Skeletal muscle satellite cell (primary cell): ENCODE data around the gene ANKZF1.

Experiments
- H3K27me3 ChIP-seq: 2 replicates; pipeline ENCODE4 v1.7.0; 2013; ENCODE audit warnings: low read length; ENCODE audit not compliant: control insufficient read depth, insufficient read depth
- H3K36me3 ChIP-seq: 2 replicates; pipeline ENCODE4 v1.7.0; 2013; ENCODE audit warnings: mild to moderate bottlenecking, control low read depth, low read length; ENCODE audit not compliant: insufficient read depth
- H3K4me1 ChIP-seq: 2 replicates; pipeline ENCODE4 v1.7.0; 2013; ENCODE audit warnings: low read length; ENCODE audit not compliant: control insufficient read depth, insufficient read depth
- H3K4me2 ChIP-seq: 2 replicates; pipeline ENCODE4 v1.7.0; 2013; ENCODE audit warnings: mild to moderate bottlenecking, low read length
- H3K4me3 ChIP-seq: 2 replicates; pipeline ENCODE4 v1.7.0; 2013; ENCODE audit warnings: low read length
- H3K9ac ChIP-seq: 2 replicates; pipeline ENCODE4 v1.7.0; 2013; ENCODE audit warnings: mild to moderate bottlenecking, low read depth, low read length, moderate library complexity
- H3K9me3 ChIP-seq: replicated peaks from 2 replicates; pipeline ENCODE4 v1.7.0; 2013; ENCODE audit warnings: mild to moderate bottlenecking, control low read depth, low read length

Gene ANKZF1

DNA sequence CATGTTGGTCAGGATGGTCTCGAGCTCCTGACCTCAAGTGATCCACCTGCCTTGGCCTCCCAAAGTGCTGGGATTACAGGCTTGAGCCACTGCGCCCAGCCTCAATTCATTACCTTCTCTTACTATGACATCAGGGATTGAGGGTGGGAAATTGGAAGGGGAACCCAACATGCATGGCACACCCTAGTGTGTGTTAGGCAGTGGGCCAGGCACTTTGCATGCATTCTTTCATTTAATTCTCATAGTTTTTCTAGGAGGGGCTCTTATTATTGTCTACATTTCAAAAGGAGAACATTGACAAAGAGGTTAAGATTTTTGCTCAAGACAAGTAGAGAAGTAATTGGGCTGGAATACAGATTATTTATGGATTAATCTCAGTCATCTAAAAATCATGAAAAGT is 38.7 kb downstream of the ANKZF1 start:
- H3K9ac ChIP-seq, result no peak overlapping the region
- no peaks in the 10 kb centered on the region for H3K9me3 ChIP-seq
- no peaks in the 10 kb centered on the region for H3K36me3 ChIP-seq
- no peak overlapping the region for H3K4me3 ChIP-seq
- no peaks in the 10 kb centered on the region for H3K4me1 ChIP-seq
- peaks cover 31% of the 10 kb centered on the region for H3K27me3 ChIP-seq
- H3K4me2 ChIP-seq, result no peak overlapping the region

DNA sequence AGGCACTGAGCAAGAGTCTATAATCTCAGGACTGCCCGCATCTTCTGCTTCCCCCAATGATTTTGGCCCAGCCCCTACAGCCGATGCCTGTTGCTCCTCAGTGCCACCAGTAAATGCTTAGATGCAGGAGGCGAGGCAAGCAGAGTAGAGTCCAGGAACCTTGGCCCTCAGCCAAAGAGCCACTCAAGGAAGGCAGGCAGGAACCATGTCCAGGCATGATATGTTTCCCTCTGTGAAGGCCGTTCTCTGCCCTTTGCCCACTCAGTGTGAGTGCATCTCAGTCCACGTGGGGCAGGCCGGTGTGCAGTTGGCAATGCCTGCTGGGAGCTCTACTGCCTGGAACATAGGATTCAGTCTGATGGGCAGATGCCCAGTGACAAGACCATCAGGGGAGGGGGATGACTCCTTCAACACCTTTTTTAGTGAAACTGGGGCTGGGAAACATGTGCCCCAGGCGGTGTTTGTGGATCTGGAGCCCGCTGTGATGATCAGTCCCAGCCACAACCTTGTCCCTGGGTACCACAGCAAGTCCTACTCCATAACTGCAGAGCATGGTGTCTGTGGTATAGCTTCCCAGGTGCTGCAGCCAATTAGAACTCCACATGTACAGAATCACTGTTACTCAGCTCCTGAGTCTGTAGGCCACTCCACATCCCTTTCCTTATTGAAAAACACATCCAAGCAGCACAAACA is 39.9 kb downstream of the ANKZF1 start:
- H3K27me3 ChIP-seq, result peaks cover 23% of the 10 kb centered on the region
- no peak overlapping the region for H3K9ac ChIP-seq
- no peaks in the 10 kb centered on the region for H3K36me3 ChIP-seq
- no peaks in the 10 kb centered on the region for H3K9me3 ChIP-seq
- H3K4me3 ChIP-seq, result no peak overlapping the region
- no peak overlapping the region for H3K4me2 ChIP-seq
- H3K4me1 ChIP-seq, result peaks cover 11% of the 10 kb centered on the region

DNA sequence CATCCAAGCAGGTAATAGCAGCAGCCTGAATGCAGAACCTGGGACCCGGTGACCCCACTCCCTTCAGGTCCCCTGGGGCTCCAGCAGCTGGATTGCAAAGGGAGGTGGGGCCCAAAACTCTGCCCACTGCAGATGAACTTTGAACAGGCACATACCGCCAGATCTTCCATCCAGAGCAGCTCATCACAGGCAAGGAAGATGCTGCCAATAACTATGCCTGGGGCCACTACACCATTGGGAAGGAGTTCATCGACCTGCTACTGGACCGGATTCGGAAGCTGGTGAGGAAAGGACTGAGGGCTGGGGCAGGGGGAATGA is 40.4 kb downstream of the ANKZF1 start:
- no peak overlapping the region for H3K4me3 ChIP-seq
- no peak overlapping the region for H3K9ac ChIP-seq
- H3K36me3 ChIP-seq, result no peaks in the 10 kb centered on the region
- H3K9me3 ChIP-seq, result no peaks in the 10 kb centered on the region
- H3K27me3 ChIP-seq, result peaks cover 21% of the 10 kb centered on the region
- H3K4me2 ChIP-seq, result no peak overlapping the region
- H3K4me1 ChIP-seq, result peaks cover 16% of the 10 kb centered on the region

DNA sequence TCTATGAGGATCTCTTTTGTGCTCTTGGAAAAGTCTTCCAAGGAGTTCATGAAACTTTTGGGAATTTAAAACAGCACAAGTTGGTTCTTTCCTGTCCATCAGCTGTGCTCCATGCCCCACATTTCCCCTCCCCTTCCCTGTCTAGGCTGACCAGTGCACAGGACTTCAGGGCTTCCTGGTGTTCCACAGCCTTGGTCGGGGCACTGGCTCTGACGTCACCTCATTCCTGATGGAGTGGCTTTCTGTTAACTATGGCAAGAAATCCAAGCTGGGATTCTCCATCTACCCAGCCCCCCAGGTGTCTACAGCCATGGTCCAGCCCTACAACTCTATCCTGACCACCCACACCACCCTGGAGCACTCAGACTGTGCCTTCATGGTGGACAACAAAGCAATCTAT is 41.4 kb downstream of the ANKZF1 start:
- H3K27me3 ChIP-seq, result peaks cover 21% of the 10 kb centered on the region
- no peak overlapping the region for H3K4me3 ChIP-seq
- H3K9ac ChIP-seq, result no peak overlapping the region
- peaks cover 17% of the 10 kb centered on the region for H3K4me1 ChIP-seq
- H3K4me2 ChIP-seq, result no peak overlapping the region
- H3K36me3 ChIP-seq, result no peaks in the 10 kb centered on the region
- no peaks in the 10 kb centered on the region for H3K9me3 ChIP-seq

DNA sequence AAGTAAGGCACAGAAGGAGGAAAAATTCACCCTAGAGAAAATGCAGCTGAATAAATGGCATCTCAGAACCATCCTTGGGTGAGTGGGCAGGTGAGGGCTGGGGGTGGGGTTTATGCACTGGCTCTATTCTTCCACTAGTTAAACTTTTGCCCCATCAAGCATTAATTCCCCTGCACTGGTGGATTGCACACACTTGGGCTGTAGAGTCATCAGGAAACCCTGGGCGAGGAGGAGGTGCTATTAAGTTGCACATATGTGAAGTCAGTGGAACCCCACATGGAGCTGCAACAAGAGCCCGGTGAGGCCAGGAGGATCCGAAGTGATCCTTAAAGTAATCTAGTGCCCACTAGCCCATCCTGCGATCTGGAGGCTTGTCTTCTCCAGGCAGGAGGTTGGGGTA is 42.8 kb downstream of the ANKZF1 start:
- no peaks in the 10 kb centered on the region for H3K9me3 ChIP-seq
- no peak overlapping the region for H3K4me2 ChIP-seq
- H3K4me3 ChIP-seq, result no peak overlapping the region
- peaks cover 15% of the 10 kb centered on the region for H3K27me3 ChIP-seq
- H3K9ac ChIP-seq, result no peak overlapping the region
- peaks cover 17% of the 10 kb centered on the region for H3K4me1 ChIP-seq
- no peaks in the 10 kb centered on the region for H3K36me3 ChIP-seq

DNA sequence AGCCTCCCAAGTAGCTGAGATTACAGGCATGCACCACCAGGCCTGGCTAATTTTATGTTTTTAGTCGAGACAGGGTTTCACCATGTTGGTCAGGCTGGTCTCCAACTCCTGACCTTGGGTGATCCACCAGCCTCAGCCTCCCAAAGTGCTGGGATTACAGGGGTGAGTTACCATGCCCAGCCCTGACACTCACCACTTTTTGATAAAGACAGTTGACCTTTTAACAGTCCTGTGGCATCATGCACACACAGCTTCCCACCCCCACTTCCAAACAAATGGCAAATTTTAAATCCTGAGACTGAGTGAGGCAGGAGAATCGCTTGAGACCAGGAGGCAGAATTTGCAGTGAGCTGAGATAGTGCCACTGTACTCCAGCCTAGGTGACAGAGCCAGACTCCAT is 43.4 kb downstream of the ANKZF1 start:
- H3K27me3 ChIP-seq, result peaks cover 15% of the 10 kb centered on the region
- no peak overlapping the region for H3K9ac ChIP-seq
- H3K4me1 ChIP-seq, result peaks cover 20% of the 10 kb centered on the region
- no peaks in the 10 kb centered on the region for H3K9me3 ChIP-seq
- no peaks in the 10 kb centered on the region for H3K36me3 ChIP-seq
- no peak overlapping the region for H3K4me3 ChIP-seq
- no peak overlapping the region for H3K4me2 ChIP-seq

DNA sequence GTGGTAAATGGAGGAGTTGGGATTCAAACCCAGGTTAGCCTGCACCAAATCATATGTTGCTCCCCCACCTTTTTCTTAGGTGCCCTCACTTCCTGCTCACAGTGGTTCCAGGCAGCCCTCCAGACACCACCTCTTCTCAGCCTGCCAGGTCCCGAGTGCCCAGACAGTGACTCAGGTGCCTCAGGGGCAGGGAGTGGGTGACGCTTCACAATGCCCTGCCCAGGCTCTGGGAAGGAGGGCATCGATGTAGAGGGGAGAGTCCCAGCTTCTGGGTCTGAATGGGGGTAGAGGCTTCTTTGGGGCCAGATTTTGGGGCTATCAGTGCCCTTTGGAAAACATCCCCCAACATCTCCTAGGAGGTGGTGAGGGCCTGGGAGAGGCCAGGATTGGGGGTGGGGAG is 44.3 kb downstream of the ANKZF1 start:
- peaks cover 14% of the 10 kb centered on the region for H3K27me3 ChIP-seq
- no peaks in the 10 kb centered on the region for H3K36me3 ChIP-seq
- peak overlapping the region; percentile 18 for H3K4me3 ChIP-seq
- H3K9ac ChIP-seq, result peak overlapping the region; percentile 25
- H3K9me3 ChIP-seq, result no peaks in the 10 kb centered on the region
- peak overlapping the region; percentile 58 for H3K4me2 ChIP-seq
- H3K4me1 ChIP-seq, result peaks cover 29% of the 10 kb centered on the region

DNA sequence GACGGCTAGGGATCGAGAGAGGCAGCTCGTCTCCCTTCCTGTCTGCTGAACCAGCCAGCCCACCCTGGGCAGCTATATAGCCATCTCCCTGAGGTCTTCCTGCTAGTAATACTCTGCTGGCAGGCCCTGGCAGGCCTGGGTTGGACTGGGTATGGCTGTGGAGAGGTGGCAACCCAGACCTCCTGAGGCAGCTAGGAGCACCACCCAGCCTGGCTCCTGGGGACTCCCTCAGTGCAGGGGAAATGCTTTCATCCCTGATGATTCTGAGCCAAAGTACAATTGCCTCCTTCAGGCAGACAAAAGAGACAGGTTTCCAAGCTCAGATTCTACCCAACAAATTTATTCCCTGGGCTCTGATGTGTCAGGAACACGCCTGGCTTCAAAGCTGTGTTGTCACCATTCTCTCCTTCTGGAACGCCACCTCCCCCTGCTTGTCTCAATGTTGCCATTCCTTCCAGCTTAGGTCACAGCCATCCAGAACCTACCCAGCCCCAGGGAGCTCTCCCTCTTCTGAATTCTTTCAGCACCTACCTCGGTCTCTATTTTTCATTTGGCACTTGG is 44.8 kb downstream of the ANKZF1 start:
- peak overlapping the region; percentile 58 for H3K4me2 ChIP-seq
- H3K27me3 ChIP-seq, result peaks cover 9% of the 10 kb centered on the region
- H3K4me3 ChIP-seq, result peak overlapping the region; percentile 18
- peak overlapping the region; percentile 25 for H3K9ac ChIP-seq
- H3K36me3 ChIP-seq, result no peaks in the 10 kb centered on the region
- H3K4me1 ChIP-seq, result peaks cover 30% of the 10 kb centered on the region
- no peaks in the 10 kb centered on the region for H3K9me3 ChIP-seq

DNA sequence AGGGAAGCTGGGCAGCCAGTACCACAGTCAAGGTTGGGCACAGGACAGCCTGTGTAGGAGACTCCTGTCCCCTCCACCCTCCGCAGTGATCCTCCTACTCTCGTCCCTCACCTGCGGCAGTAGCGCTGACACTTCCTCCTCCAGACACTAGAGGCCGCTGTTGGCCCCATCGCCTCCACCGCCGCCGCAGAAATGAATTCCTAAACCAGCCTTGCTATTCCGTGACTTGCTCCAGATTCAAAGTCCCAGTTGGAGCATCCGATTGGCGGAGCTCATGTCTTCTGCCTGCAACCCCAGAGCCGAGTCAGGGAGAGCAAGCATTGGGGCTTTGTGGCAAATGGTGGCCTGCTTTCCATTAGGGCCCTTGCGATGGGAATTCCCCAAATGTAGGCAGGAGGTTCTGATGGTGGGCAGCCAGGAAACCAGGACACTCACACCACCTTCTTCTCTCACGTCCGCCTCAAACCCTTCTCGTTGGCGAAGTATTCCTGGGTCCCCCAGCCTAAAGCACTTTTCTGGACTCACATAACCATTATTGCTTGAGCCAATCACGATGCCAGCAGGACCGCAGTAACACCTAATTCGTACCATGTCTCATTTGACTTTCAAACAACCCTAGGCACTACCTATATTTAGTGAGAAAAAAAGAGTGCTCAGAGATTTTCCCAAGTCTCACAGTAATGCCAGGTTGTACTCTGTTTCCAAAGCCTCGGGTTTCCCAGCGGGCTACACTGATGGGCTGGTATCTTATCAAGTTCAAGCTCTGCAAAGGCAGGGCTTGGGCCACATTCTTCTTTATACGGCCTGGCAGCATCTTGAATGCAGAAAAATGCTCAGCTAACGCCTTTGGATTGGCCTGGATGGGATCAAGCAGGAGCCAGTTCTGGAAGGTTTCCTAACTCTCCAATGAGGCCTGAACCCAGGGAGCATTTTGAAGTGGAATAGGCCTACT is 48.4 kb downstream of the ANKZF1 start:
- H3K4me3 ChIP-seq, result peak overlapping the region; percentile 51
- peaks cover 17% of the 10 kb centered on the region for H3K36me3 ChIP-seq
- H3K4me1 ChIP-seq, result peaks cover 38% of the 10 kb centered on the region
- H3K9me3 ChIP-seq, result no peaks in the 10 kb centered on the region
- no peaks in the 10 kb centered on the region for H3K27me3 ChIP-seq
- peak overlapping the region; percentile 95 for H3K4me2 ChIP-seq
- H3K9ac ChIP-seq, result peak overlapping the region; percentile 80

DNA sequence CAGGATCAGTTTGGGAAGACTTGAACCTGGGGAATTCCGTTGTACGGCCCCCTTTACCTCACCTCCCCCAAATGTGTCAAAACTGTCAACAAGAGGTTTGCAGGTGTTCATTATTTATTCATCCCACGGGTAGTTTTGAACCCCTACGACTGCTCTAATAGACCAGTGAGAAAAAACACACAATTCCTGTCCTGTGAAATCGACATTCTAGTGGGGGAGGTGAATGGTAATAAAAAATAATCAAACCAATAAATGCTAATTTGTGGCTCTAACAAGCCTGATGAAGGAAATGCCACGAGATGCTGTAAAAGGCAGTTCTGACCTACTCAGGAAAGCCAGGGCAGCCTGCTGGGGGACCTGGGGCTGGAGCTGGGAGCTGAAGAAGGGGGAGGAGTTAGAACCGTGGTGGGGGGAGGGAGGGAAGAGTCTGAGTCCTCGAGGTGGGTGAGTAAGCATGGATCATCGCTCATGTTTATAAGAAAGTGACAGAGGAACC is 49.1 kb downstream of the ANKZF1 start:
- Histone ChIP-seq H3K27me3 (no peaks in the 10 kb centered on the region), H3K4me1 (peaks cover 34% of the 10 kb centered on the region), H3K4me2 (peak overlapping the region; percentile 95), H3K9me3 (no peaks in the 10 kb centered on the region), H3K9ac (peak overlapping the region; percentile 80), H3K4me3 (peak overlapping the region; percentile 51), H3K36me3 (peaks cover 20% of the 10 kb centered on the region)

DNA sequence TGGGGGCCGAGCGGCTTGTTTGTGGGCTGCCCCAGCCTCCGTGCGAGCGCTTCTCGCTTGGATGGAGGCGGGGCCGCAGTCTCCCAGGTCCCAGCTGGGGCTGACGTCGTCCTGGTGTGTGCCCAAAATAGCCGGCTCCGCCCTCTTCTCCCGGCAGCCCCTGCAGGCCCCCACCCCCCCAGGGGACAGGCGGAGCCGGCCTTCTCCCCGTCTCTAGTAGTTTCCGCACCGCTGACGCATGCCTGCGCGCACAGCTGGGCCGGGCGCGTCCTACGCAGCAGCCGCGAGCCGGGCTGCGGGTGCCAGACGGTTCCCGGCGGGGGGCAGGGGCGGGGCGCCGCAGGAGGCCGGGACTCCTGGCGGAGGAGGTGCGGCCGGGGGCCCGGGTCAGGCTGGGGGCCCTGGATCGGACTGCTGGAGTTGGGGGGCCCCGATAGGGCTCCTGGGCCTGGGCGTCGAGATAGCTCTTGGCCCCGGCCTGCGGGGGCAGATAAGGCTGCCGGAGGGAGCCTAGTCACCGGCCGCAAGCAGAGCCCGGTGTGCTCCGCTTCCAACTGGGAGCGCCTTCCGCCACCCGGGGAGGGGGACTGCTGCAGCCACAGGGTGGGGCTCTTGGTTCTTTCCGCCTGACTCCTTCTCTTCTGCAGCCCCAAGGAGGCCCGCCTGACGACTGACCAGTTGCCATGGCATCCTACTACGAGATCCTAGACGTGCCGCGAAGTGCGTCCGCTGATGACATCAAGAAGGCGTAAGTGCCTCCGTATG is 49.7 kb downstream of the ANKZF1 start, which contains the start of gene DNAJB2:
TSS of gene DNAJB2 (plus strand) at position 216 of the 765 bp plus-strand sequence. CDS start at position 684, 468 bp downstream.
- no peaks in the 10 kb centered on the region for H3K9me3 ChIP-seq
- peak within 1 kb of the TSS; percentile 73 for H3K4me3 ChIP-seq

More for the DNA sequence above, 49.7 kb downstream of the ANKZF1 start, which contains the start of gene DNAJB2:
- Histone ChIP-seq H3K4me2 (peak within 1 kb of the TSS; percentile 95), H3K4me1 (peaks cover 28% of the 10 kb centered on the region), H3K27me3 (no peaks in the 10 kb centered on the region), H3K36me3 (peaks cover 26% of the 10 kb centered on the region), H3K9ac (peak within 1 kb of the TSS; percentile 90)
